ENCODE measurements around the gene TSC22D4.

The TSC22D4 gene

GRCh38 chr7:100469227-100470044 lies 9.6 kb downstream of the TSC22D4 start:
- H3K9ac ChIP-seq (ENCODE audit: insufficient read length, low read depth): no peak overlapping the region
- DNase-seq (ENCODE audit: low read depth, low spot score): peak; percentile 63
- H3K4me3 ChIP-seq (ENCODE audit: insufficient read length, low read depth): no peak overlapping the region
- peaks cover 11% of the 10 kb centered on the region for H3K4me1 ChIP-seq (ENCODE audit: insufficient read depth, insufficient read length)
- no peaks in the 10 kb centered on the region for H3K27me3 ChIP-seq (ENCODE audit: insufficient read depth, insufficient read length)
- H3K36me3 ChIP-seq (ENCODE audit: insufficient read depth, insufficient read length, low read length): peaks cover 29% of the 10 kb centered on the region
- H3K9me3 ChIP-seq (ENCODE audit: insufficient read depth, low read length): no peaks in the 10 kb centered on the region
- TF ChIP-seq ZNF274 (IDR thresholded peaks at IDR 0.05; ENCODE audit: low read depth, low read length): no peak
- no peak for TF ChIP-seq SUZ12 (IDR thresholded peaks at IDR 0.05; ENCODE audit: extremely low read depth, insufficient read depth, insufficient read length)
- no peak for TF ChIP-seq YY1 (IDR thresholded peaks at IDR 0.05; ENCODE audit: insufficient read depth, insufficient read length)

- no peak for DNase-seq (ENCODE audit: low read depth, low spot score)
- Histone ChIP-seq H3K4me1 (ENCODE audit: insufficient read depth, insufficient read length) (peaks cover 7% of the 10 kb centered on the region), H3K9ac (ENCODE audit: insufficient read length, low read depth) (no peak overlapping the region), H3K9me3 (ENCODE audit: insufficient read depth, low read length) (no peaks in the 10 kb centered on the region), H3K27me3 (ENCODE audit: insufficient read depth, insufficient read length) (no peaks in the 10 kb centered on the region), H3K4me3 (ENCODE audit: insufficient read length, low read depth) (no peak overlapping the region), H3K36me3 (ENCODE audit: insufficient read depth, insufficient read length, low read length) (peaks cover 21% of the 10 kb centered on the region)
- TF ChIP-seq SUZ12 (IDR thresholded peaks at IDR 0.05; ENCODE audit: extremely low read depth, insufficient read depth, insufficient read length): no peak
- no peak for TF ChIP-seq ZNF274 (IDR thresholded peaks at IDR 0.05; ENCODE audit: low read depth, low read length)
- TF ChIP-seq YY1 (IDR thresholded peaks at IDR 0.05; ENCODE audit: insufficient read depth, insufficient read length): no peak
These were observed 11.2 kb downstream of the TSC22D4 start for GRCh38 chr7:100467638-100468373.

- Histone ChIP-seq H3K27me3 (ENCODE audit: insufficient read depth, insufficient read length) (no peaks in the 10 kb centered on the region), H3K9me3 (ENCODE audit: insufficient read depth, low read length) (no peaks in the 10 kb centered on the region), H3K9ac (ENCODE audit: insufficient read length, low read depth) (no peak overlapping the region), H3K36me3 (ENCODE audit: insufficient read depth, insufficient read length, low read length) (peaks cover 19% of the 10 kb centered on the region), H3K4me1 (ENCODE audit: insufficient read depth, insufficient read length) (peaks cover 5% of the 10 kb centered on the region), H3K4me3 (ENCODE audit: insufficient read length, low read depth) (no peak overlapping the region)
- DNase-seq (ENCODE audit: low read depth, low spot score): no peak
- no peak for TF ChIP-seq YY1 (IDR thresholded peaks at IDR 0.05; ENCODE audit: insufficient read depth, insufficient read length)
- TF ChIP-seq ZNF274 (IDR thresholded peaks at IDR 0.05; ENCODE audit: low read depth, low read length): no peak
- no peak for TF ChIP-seq SUZ12 (IDR thresholded peaks at IDR 0.05; ENCODE audit: extremely low read depth, insufficient read depth, insufficient read length)
These were observed 12.1 kb downstream of the TSC22D4 start for GRCh38 chr7:100466653-100467605.

GRCh38 chr7:100465702-100466311 lies 13.2 kb downstream of the TSC22D4 start:
- Histone ChIP-seq H3K4me1 (ENCODE audit: insufficient read depth, insufficient read length) (peaks cover 3% of the 10 kb centered on the region), H3K27me3 (ENCODE audit: insufficient read depth, insufficient read length) (no peaks in the 10 kb centered on the region), H3K36me3 (ENCODE audit: insufficient read depth, insufficient read length, low read length) (peaks cover 18% of the 10 kb centered on the region), H3K9me3 (ENCODE audit: insufficient read depth, low read length) (no peaks in the 10 kb centered on the region), H3K9ac (ENCODE audit: insufficient read length, low read depth) (no peak overlapping the region), H3K4me3 (ENCODE audit: insufficient read length, low read depth) (no peak overlapping the region)
- TF ChIP-seq ZNF274 (IDR thresholded peaks at IDR 0.05; ENCODE audit: low read depth, low read length) (no peak), YY1 (IDR thresholded peaks at IDR 0.05; ENCODE audit: insufficient read depth, insufficient read length) (no peak), SUZ12 (IDR thresholded peaks at IDR 0.05; ENCODE audit: extremely low read depth, insufficient read depth, insufficient read length) (no peak)
- no peak for DNase-seq (ENCODE audit: low read depth, low spot score)

GRCh38 chr7:100465299-100465698 lies 13.7 kb downstream of the TSC22D4 start:
- TF ChIP-seq ZNF274 (IDR thresholded peaks at IDR 0.05; ENCODE audit: low read depth, low read length) (no peak), SUZ12 (IDR thresholded peaks at IDR 0.05; ENCODE audit: extremely low read depth, insufficient read depth, insufficient read length) (no peak), YY1 (IDR thresholded peaks at IDR 0.05; ENCODE audit: insufficient read depth, insufficient read length) (no peak)
- Histone ChIP-seq H3K36me3 (ENCODE audit: insufficient read depth, insufficient read length, low read length) (peaks cover 13% of the 10 kb centered on the region), H3K27me3 (ENCODE audit: insufficient read depth, insufficient read length) (no peaks in the 10 kb centered on the region), H3K4me1 (ENCODE audit: insufficient read depth, insufficient read length) (peaks cover 3% of the 10 kb centered on the region), H3K9me3 (ENCODE audit: insufficient read depth, low read length) (no peaks in the 10 kb centered on the region), H3K4me3 (ENCODE audit: insufficient read length, low read depth) (no peak overlapping the region), H3K9ac (ENCODE audit: insufficient read length, low read depth) (no peak overlapping the region)
- DNase-seq (ENCODE audit: low read depth, low spot score): no peak

GRCh38 chr7:100464791-100465190 lies 14.2 kb downstream of the TSC22D4 start:
- TF ChIP-seq ZNF274 (IDR thresholded peaks at IDR 0.05; ENCODE audit: low read depth, low read length) (no peak), SUZ12 (IDR thresholded peaks at IDR 0.05; ENCODE audit: extremely low read depth, insufficient read depth, insufficient read length) (no peak), YY1 (IDR thresholded peaks at IDR 0.05; ENCODE audit: insufficient read depth, insufficient read length) (no peak)
- H3K9me3 ChIP-seq (ENCODE audit: insufficient read depth, low read length): no peaks in the 10 kb centered on the region
- no peak for DNase-seq (ENCODE audit: low read depth, low spot score)
- H3K36me3 ChIP-seq (ENCODE audit: insufficient read depth, insufficient read length, low read length): peaks cover 10% of the 10 kb centered on the region
- H3K4me1 ChIP-seq (ENCODE audit: insufficient read depth, insufficient read length): peaks cover 3% of the 10 kb centered on the region
- no peaks in the 10 kb centered on the region for H3K27me3 ChIP-seq (ENCODE audit: insufficient read depth, insufficient read length)
- no peak overlapping the region for H3K4me3 ChIP-seq (ENCODE audit: insufficient read length, low read depth)
- H3K9ac ChIP-seq (ENCODE audit: insufficient read length, low read depth): no peak overlapping the region
